K562 (cell line): ENCODE measurements around the gene PPM1L.

Source experiments
- KLF10 ChIP-seq: fragments of 250-450 bp; sonication (Bioruptor Pico); IDR thresholded peaks from 2 replicates; pipeline ENCODE4 v1.6.1; 2021; ENCODE audit warnings: matching md5 sums
- SAP30 ChIP-seq: fragments of 200-600 bp; sonication (generic); IDR thresholded peaks from 2 replicates; pipeline ENCODE4 v1.6.1; 2012; ENCODE audit warnings: borderline replicate concordance, low read depth, mild to moderate bottlenecking, moderate library complexity, low read length, control low read depth, inconsistent platforms; ENCODE audit not compliant: insufficient read depth, poor library complexity, severe bottlenecking
- TF ChIP-seq, protein P1 (sequence below): fragments of 250-450 bp; sonication (Bioruptor Pico); IDR thresholded peaks from 2 replicates; pipeline ENCODE4 v1.4.0; 2020; ENCODE audit warnings: borderline replicate concordance
- TF ChIP-seq, protein P2 (sequence below), 3 experiments: IDR thresholded peaks in 2 of 3; conservative IDR thresholded peaks in 1 of 3; 2 replicates each; pipeline ENCODE4 v1.5.1; 2011 to 2012; ENCODE audit warnings: low read length in 3 of 3, mild to moderate bottlenecking in 3 of 3, control low read depth in 2 of 3, improper control_type of control experiment in 1 of 3, inconsistent platforms in 1 of 3, low read depth in 1 of 3, mixed read lengths in 1 of 3, moderate library complexity in 1 of 3; ENCODE audit not compliant: insufficient read depth in 2 of 3

DNA sequence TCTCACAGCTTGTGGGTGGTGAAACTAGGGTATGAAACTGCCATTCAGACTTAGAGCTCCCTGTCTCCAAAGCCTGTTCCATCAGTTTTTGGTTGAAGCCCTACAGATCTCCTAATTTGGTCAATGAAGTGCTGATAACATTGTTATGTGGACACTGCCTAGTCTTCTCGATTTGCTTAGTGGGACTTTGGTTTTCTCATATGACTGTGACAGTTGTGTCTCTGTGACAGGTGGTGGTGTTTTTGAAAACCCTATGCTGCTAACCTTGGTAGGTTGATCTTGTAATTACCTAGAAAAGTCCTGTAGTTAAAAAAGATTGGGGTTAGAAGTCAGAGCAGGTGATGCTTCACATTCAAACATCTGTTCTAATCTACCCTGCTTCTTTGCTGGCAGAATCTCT is 9.2 kb downstream of the PPM1L start:
- TF ChIP-seq, protein P1, sequence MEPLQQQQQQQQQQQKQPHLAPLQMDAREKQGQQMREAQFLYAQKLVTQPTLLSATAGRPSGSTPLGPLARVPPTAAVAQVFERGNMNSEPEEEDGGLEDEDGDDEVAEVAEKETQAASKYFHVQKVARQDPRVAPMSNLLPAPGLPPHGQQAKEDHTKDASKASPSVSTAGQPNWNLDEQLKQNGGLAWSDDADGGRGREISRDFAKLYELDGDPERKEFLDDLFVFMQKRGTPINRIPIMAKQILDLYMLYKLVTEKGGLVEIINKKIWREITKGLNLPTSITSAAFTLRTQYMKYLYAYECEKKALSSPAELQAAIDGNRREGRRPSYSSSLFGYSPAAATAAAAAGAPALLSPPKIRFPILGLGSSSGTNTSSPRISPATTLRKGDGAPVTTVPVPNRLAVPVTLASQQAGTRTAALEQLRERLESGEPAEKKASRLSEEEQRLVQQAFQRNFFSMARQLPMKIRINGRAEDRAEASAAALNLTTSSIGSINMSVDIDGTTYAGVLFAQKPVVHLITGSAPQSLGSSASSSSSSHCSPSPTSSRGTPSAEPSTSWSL (CRISPR knock-in tag), result no peak
- TF ChIP-seq KLF10 (CRISPR knock-in tag) (no peak), SAP30 (no peak)
- TF ChIP-seq, protein P2, sequence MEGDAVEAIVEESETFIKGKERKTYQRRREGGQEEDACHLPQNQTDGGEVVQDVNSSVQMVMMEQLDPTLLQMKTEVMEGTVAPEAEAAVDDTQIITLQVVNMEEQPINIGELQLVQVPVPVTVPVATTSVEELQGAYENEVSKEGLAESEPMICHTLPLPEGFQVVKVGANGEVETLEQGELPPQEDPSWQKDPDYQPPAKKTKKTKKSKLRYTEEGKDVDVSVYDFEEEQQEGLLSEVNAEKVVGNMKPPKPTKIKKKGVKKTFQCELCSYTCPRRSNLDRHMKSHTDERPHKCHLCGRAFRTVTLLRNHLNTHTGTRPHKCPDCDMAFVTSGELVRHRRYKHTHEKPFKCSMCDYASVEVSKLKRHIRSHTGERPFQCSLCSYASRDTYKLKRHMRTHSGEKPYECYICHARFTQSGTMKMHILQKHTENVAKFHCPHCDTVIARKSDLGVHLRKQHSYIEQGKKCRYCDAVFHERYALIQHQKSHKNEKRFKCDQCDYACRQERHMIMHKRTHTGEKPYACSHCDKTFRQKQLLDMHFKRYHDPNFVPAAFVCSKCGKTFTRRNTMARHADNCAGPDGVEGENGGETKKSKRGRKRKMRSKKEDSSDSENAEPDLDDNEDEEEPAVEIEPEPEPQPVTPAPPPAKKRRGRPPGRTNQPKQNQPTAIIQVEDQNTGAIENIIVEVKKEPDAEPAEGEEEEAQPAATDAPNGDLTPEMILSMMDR (IDR thresholded peaks at IDR 0.05 in 2 of 3, conservative IDR thresholded peaks at IDR 0.05 in 1 of 3; ENCODE audit: insufficient read depth in 2 of 3, low read depth in 1 of 3, low read length in 3 of 3), result no peak
